H1 (cell line): Measurements from ENCODE around the gene PRR19. TPM values are rescaled to one million over a fixed set of nuclear protein-coding genes. Genes with fewer than 3 reads are reported as not detected.

Experiments used
- CHD1 ChIP-seq: IDR thresholded peaks from 2 replicates; pipeline ENCODE4 v1.6.1; 2012; ENCODE audit warnings: low read depth, low read length, improper control_type of control experiment
- CHD7 ChIP-seq: fragments of 300-600 bp; sonication (generic); IDR thresholded peaks from 2 replicates; pipeline ENCODE4 v1.7.1; 2012; ENCODE audit warnings: low read length, moderate library complexity, mild to moderate bottlenecking, inconsistent platforms; ENCODE audit not compliant: insufficient replicate concordance
- CTCF ChIP-seq, 3 experiments: IDR thresholded peaks; 1 replicate in 2 of 3; 2 replicates in 1 of 3; pipeline versions ENCODE4 v1.5.1 to v1.6.1; 2011; ENCODE audit warnings: low read length in 3 of 3, mild to moderate bottlenecking in 3 of 3, inconsistent platforms in 2 of 3, low read depth in 1 of 3, moderate library complexity in 1 of 3; ENCODE audit not compliant: insufficient read depth in 1 of 3; ENCODE audit errors: control extremely low read depth in 1 of 3
- GTF2F1 ChIP-seq: IDR thresholded peaks from 2 replicates; pipeline ENCODE4 v1.6.1; 2012; ENCODE audit warnings: low read depth, low read length, improper control_type of control experiment, borderline replicate concordance
- SP2 ChIP-seq: IDR thresholded peaks from 2 replicates; pipeline ENCODE4 v1.6.1; 2012; ENCODE audit warnings: mild to moderate bottlenecking, low read length, inconsistent platforms
- TCF12 ChIP-seq: IDR thresholded peaks from 2 replicates; pipeline ENCODE4 v1.6.1; 2011; ENCODE audit warnings: low read depth, mild to moderate bottlenecking, low read length
- polyA plus RNA-seq, 7 experiments: library from polyadenylated mRNA; depleted of rRNA in 3 of 7; stranded (reverse) in 5 of 7; unstranded in 2 of 7; fragments of >200 nt in 5 of 7; fragments of 200-250 nt in 2 of 7; gene quantifications; 1 replicate in 5 of 7; 2 replicates in 1 of 7; 4 replicates in 1 of 7; pipeline versions ENCODE4 v1.2.1 to v1.2.3, GENCODE V29; 2011 to 2013; ENCODE audit warnings: missing spikeins in 2 of 7, mixed read lengths in 2 of 7
- total RNA-seq: library from RNA; stranded (reverse); fragmentation: NEBNext Ultra II Directional; extraction: Animal tissue kit (Norgen Biotek cat#: 25700); gene quantifications from 2 replicates; pipeline ENCODE4 v1.2.1, GENCODE V29; 2021

The PRR19 gene
- total and polyA plus RNA-seq, 2 of the 8 experiments (the other 6 are each of a cell fraction or from before 2014, with no cell fraction given): 7.2 to 7.5 TPM

GRCh38 chr19:42279902-42280814 is 21.8 kb upstream of the PRR19 start (continued):
- TF ChIP-seq CTCF (IDR thresholded peaks at IDR 0.05; ENCODE audit: control extremely low read depth in 1 of 3, insufficient read depth in 1 of 3, low read depth in 1 of 3, low read length in 3 of 3) (peak; percentile 91 to 94 (median 93)), CHD1 (no peak), CHD7 (no peak), SP2 (no peak), GTF2F1 (no peak), TCF12 (no peak)
